Mesothelial cell of epicardium (in vitro differentiated cells): ENCODE measurements around the gene SLC23A1. TPM values are rescaled to one million over a fixed set of nuclear protein-coding genes. Genes with fewer than 3 reads are reported as not detected.
A peak's percentile ranks its signal among the peaks of the same experiment; 100 is the strongest.
"Not testable (repeated sequence)": the region's sequence is repeated elsewhere in the genome, so short reads cannot be mapped to it uniquely, and the experiment has no call there.

Experiments
- DNase-seq, 2 experiments: peaks; one replicate each; pipeline ENCODE4 v3.0.0; 2021; ENCODE audit warnings: low spot score in 2 of 2; ENCODE audit not compliant: unreplicated experiment in 2 of 2
- H3K27ac Mint-ChIP-seq: 2 replicates; pipeline ENCODE4 v1.8.0; 2021; ENCODE audit warnings: mixed read lengths
- H3K27me3 Mint-ChIP-seq: 2 replicates; pipeline ENCODE4 v1.8.0; 2021; ENCODE audit warnings: low read depth, mixed read lengths
- H3K36me3 Mint-ChIP-seq: 2 replicates; pipeline ENCODE4 v1.8.0; 2021; ENCODE audit warnings: mixed read lengths
- H3K4me1 Mint-ChIP-seq: 2 replicates; pipeline ENCODE4 v1.8.0; 2021; ENCODE audit warnings: mixed read lengths
- H3K4me3 Mint-ChIP-seq: 2 replicates; pipeline ENCODE4 v1.8.0; 2021; ENCODE audit warnings: mild to moderate bottlenecking, moderate library complexity, mixed read lengths
- H3K9me3 Mint-ChIP-seq: 2 replicates; pipeline ENCODE4 v1.8.0; 2021; ENCODE audit warnings: mixed read lengths
- total RNA-seq: library from RNA; stranded (reverse); gene quantifications from 3 replicates; pipeline ENCODE4 v1.2.1, GENCODE V29; 2021
- TF ChIP-seq, protein P1 (sequence below): fragments of 200-600 bp; sonication (generic); IDR thresholded peaks from one replicate; pipeline ENCODE4 v1.5.0; 2021; ENCODE audit warnings: antibody characterized with exemption; ENCODE audit not compliant: unreplicated experiment

SLC23A1 gene
- total RNA-seq, 1 donor from 2014 or later, result not detected

DNA sequence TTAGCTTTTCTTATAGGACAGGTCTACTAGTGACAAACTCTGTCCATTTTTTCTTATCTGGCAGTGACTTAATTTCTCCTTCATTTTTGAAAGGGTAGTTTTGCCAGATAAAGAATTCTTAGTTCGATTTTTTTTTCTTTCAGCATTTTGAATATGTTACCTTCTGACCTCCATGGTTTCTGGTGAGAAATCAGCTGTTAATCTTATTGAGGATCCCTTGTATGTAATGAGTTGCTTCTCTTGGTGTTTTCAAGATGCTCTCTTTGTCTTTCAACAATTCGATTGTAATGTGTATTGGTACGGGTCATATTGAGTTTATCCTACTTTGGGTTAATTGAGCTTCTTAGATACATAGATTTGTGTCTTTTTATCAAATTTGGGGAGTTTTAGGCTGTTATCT is 28.9 kb downstream of the SLC23A1 start:
- peaks cover 7% of the 10 kb centered on the region for H3K9me3 Mint-ChIP-seq
- no peak overlapping the region for H3K4me3 Mint-ChIP-seq
- no peaks in the 10 kb centered on the region for H3K4me1 Mint-ChIP-seq
- peaks cover 36% of the 10 kb centered on the region for H3K36me3 Mint-ChIP-seq
- H3K27ac Mint-ChIP-seq, result no peak overlapping the region
- no peak for DNase-seq
- TF ChIP-seq, protein P1, sequence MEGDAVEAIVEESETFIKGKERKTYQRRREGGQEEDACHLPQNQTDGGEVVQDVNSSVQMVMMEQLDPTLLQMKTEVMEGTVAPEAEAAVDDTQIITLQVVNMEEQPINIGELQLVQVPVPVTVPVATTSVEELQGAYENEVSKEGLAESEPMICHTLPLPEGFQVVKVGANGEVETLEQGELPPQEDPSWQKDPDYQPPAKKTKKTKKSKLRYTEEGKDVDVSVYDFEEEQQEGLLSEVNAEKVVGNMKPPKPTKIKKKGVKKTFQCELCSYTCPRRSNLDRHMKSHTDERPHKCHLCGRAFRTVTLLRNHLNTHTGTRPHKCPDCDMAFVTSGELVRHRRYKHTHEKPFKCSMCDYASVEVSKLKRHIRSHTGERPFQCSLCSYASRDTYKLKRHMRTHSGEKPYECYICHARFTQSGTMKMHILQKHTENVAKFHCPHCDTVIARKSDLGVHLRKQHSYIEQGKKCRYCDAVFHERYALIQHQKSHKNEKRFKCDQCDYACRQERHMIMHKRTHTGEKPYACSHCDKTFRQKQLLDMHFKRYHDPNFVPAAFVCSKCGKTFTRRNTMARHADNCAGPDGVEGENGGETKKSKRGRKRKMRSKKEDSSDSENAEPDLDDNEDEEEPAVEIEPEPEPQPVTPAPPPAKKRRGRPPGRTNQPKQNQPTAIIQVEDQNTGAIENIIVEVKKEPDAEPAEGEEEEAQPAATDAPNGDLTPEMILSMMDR, result no peak
- H3K27me3 Mint-ChIP-seq, result no peaks in the 10 kb centered on the region

GRCh38 chr5:139347863-139348262 is 35.2 kb downstream of the SLC23A1 start:
- DNase-seq, H3K27me3 Mint-ChIP-seq, H3K4me3 Mint-ChIP-seq, H3K9me3 Mint-ChIP-seq, H3K27ac Mint-ChIP-seq: not testable (repeated sequence)
- Mint-ChIP-seq H3K36me3 (peaks cover 26% of the 10 kb centered on the region), H3K4me1 (peaks cover 20% of the 10 kb centered on the region)

- not testable (repeated sequence) for H3K4me3 Mint-ChIP-seq, H3K27me3 Mint-ChIP-seq, H3K9me3 Mint-ChIP-seq, DNase-seq, H3K27ac Mint-ChIP-seq
- peaks cover 30% of the 10 kb centered on the region for H3K4me1 Mint-ChIP-seq
- peaks cover 20% of the 10 kb centered on the region for H3K36me3 Mint-ChIP-seq
Observed at GRCh38 chr5:139345442-139345841, 37.7 kb downstream of the SLC23A1 start.

DNA sequence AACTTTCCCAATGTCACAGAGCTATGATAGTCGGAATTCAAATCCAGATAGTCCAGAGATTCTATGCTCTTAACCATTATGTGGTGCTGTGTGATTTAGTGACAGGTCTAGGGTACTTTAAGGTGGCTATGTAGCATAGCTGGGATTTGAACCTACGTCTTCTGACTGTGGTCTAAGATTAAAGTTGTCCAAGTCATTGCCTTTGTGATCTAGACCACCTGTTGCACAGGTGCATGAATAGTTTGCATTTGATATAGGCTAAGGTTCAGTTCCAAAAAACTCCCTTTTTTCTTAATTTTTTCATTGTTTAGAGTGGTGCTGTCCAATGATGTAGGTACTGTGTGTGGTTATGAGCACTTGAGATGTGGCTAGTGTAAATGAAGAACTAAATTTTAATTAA is 38.9 kb downstream of the SLC23A1 start:
- Mint-ChIP-seq H3K4me3 (peak overlapping the region; percentile 44), H3K9me3 (no peaks in the 10 kb centered on the region), H3K27ac (no peak overlapping the region), H3K27me3 (no peaks in the 10 kb centered on the region), H3K36me3 (peaks cover 20% of the 10 kb centered on the region), H3K4me1 (peaks cover 30% of the 10 kb centered on the region)
- TF ChIP-seq, protein P1, result no peak
- DNase-seq, result no peak

DNA sequence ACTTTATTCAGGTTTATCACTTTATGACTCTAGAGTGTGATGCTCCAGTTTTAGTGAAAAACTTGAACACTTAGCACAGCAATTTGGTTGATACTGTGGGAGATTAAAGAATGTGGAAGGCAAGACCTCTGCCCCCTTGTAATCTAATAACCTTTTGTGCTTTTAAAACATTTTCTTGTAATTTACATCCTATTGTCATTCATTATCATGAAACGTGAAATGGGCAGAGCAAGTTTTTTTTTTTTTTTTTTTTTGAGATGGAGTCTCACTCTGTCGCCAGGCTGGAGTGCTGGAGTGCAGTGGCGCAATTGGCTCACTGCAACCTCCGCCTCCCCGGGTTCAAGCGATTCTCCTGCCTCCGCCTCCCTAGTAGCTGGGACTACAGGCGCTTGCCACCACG is 39.6 kb downstream of the SLC23A1 start:
- Mint-ChIP-seq H3K27ac (peak overlapping the region; percentile 99), H3K36me3 (peaks cover 17% of the 10 kb centered on the region), H3K27me3 (no peaks in the 10 kb centered on the region), H3K9me3 (no peaks in the 10 kb centered on the region), H3K4me3 (peak overlapping the region; percentile 96), H3K4me1 (peaks cover 30% of the 10 kb centered on the region)
- TF ChIP-seq, protein P1, result no peak
- DNase-seq, result no peak

GRCh38 chr5:139342423-139342723 is 40.7 kb downstream of the SLC23A1 start:
- no peaks in the 10 kb centered on the region for H3K27me3 Mint-ChIP-seq
- peak overlapping the region; percentile 99 for H3K27ac Mint-ChIP-seq
- peak overlapping the region; percentile 96 for H3K4me3 Mint-ChIP-seq
- no peak for DNase-seq
- H3K36me3 Mint-ChIP-seq, result peaks cover 17% of the 10 kb centered on the region
- H3K9me3 Mint-ChIP-seq, result no peaks in the 10 kb centered on the region
- TF ChIP-seq, protein P1, result no peak
- H3K4me1 Mint-ChIP-seq, result peaks cover 30% of the 10 kb centered on the region
